Stimulated activated CD4-positive, alpha-beta T cell treated with anti-CD3 and anti-CD28 coated beads, Interleukin-12 subunit alpha, Interleukin-12 subunit beta, amount 100 ng/mL, for 48 hours (primary cell): ENCODE measurements around the gene TCFL5.

Experiments used
- DNase-seq, 3 donors: peaks; one replicate each; pipeline ENCODE4 v3.0.0-alpha.2; 2020; ENCODE audit warnings: low read depth in 2 of 3, low spot score in 1 of 3

The TCFL5 gene

DNA sequence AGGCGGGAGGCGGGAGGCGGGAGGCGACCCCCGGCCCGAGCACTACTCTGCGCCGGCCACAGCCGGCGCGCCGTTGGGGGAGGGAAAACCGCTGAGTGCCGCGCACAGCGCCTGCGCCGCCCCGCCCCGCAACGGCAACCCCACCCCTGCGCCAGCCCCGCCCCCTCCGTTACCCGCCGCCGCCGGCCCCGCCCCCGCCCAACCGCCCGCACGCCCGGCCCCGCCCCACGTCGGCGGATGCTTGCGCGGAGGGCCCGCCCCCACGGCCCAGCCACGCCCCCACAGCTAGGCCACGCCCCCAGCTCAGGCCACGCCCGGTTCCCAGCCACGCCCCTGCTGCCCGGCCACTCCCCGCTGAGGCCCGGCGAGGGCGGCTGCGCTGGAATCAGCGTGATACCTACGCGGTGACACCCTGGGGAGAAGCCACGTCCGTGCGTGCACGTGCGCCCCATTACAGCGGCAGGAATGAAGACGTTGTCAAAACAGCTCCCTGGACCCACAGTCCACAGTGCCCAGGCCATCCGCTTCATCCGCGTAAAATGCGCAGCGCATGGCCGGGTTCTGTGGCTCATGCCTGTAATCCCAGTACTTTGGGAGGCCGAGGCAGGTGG, at the start of gene TCFL5:
TSS of gene TCFL5 (minus strand) at position 97 of the 611 bp plus-strand sequence. CDS start 152 bp downstream, outside the sequence.
- DNase-seq = peak; percentile 85 to 97 (median 92)

GRCh38 chr20:62910777-62911497, 49.3 kb upstream of the TCFL5 start:
- DNase-seq = no peak

DNA sequence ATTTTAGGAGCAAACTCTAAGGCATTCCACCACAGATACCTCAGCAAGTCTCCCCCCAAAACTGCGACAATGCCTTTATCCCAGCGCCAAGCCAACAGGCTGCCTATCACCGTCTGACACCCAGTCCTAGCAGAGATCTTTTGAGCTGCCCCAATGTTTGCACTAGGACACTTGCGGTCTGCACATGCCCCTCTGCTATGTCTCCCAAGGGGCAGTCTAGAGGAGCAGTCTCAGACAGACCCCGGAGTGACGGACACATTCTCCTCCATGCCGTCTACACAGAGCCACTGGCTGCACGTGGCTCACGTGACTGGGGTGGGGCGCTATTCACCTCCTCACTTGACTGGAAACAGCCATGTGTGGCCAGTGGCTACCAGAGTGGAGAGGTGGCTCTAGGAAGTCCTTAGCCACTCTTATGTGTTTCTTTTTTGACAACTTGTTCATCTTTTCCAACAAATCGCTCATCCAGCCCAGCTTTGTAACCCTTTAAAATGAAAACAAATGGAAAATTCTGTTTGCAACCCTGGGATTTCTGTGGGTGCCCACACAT, 48.7 kb upstream of the TCFL5 start:
- no peak for DNase-seq

- no peak for DNase-seq
Measured at GRCh38 chr20:62908971-62909791, 47.6 kb upstream of the TCFL5 start.

DNA sequence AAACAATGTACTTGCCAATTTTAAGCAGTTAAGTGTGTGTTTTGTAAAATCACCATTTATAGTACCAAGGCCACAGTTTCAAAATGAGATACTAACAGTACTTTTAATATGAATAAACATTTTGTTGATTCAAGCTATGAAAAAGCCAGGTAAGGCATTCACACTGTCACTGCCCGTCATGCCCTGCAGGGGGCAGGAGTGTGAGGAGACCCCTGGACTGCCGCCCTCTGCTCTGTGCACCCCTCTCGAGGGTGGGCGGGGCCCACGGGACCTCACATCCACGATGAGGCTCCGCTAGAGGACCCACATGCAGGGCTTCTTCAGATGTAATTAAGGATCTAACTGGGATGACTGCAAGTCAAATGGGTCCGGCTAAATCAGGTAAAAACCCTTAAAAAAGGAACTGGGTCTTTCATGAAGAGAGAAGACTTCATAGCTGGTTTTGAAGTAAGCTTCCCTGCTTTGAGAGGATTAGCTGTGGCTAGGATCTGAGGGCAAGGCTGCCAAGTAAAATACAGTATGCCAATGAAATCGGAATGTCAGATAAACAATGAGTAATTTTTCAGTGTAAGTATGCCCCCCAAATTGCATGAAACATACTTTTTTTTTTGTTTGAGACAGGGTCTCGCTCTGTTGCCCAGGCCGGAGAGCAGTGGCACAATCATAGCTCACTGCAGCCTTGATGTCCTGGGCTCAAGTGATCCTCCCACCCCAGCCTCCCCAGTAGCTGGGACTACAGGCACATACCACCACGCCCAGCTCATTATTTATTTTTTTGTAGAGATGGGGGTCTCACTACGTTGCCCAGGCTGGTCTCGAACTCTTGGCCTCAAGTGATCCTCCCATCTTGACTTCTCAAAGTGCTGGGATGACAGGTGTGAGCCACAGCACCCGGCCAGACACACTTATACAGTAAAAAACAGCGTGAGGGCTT, 46.0 kb upstream of the TCFL5 start:
- DNase-seq = no peak

- no peak for DNase-seq
Measured at GRCh38 chr20:62906647-62907375, 45.2 kb upstream of the TCFL5 start.

- no peak for DNase-seq
Measured at GRCh38 chr20:62906209-62906608, 44.6 kb upstream of the TCFL5 start.

DNA sequence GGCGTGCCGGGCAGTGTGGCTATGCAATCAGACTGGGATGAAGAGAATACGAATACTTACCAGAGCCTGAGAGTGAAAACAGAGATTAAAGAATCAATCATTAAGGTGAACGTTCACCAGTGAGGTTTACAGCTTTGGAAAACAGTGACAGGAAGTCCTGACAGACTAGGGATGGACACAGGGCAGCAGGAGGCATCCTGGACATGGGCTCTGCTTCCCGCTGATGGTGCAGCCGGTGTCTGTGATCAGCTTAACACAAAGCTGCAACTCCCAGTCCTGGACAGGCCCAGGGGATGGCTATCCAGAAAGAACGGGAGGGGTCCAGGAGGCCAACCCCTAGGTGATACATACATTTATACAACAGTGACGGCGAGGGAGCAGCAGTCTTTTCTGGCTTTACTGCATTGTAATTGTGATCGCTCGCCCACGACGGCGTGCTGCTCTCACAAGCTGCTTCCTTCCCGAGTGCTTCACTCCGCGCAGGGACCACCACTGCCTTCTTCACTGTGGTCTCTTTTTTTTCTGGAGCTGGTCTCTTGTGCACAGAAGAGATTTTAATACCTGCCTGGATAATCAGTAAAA, 44.0 kb upstream of the TCFL5 start:
- no peak for DNase-seq

GRCh38 chr20:62902926-62903615, 41.4 kb upstream of the TCFL5 start:
- no peak for DNase-seq

DNA sequence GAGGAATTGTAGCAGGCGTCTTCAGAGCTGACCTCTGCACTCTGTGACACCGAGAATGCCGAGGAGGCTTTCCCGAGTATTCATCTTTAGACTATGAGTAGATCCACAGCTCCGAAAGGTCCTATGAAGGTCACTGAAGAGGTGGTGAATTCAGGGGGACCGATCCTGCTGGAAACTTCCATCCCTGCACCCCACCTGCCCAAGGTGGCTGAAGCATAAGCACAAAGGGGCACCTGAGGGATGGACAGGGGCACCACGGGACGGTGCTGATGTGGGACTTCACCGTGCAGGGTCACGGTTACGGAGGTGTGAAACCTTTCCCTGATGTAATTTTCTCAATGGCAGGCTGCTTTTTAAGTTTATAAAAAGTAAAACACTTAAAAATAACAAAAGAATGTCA, 40.3 kb upstream of the TCFL5 start:
- DNase-seq = no peak

GRCh38 chr20:62900692-62901584, 39.3 kb upstream of the TCFL5 start:
- DNase-seq = no peak

DNA sequence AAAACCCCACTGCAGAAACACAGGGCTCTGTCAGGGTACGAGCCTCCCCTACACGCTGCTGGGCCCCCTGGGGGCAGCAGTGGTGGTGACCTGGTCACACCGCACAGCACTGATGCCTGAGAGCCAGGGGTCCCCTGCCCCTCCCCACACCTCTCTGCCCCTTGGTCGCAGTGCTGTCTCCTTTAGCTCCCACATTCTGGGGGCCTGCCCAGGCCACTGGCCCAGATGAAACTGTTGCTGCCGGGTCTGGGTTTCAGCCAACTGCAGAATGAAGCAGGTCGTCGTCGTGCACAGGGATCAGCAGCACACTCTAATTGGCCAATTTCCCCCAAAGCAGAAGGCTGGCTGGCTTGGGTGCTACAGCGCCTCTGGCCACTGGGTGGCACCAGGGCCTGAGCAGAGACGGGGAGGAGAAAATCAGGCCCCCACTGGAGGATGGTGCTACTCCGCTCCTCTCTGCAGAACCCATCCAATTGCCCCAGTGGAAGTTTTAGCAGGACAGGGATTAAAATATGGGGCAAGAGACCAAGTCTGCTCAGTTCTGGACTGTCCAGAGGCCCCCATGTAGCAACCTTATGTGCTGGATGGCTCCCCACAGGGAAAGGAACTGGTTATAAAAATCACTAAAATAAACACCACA, 38.5 kb upstream of the TCFL5 start:
- peak; percentile 66 for DNase-seq

- DNase-seq = no peak
Measured at GRCh38 chr20:62899633-62900051, 38.0 kb upstream of the TCFL5 start.

DNA sequence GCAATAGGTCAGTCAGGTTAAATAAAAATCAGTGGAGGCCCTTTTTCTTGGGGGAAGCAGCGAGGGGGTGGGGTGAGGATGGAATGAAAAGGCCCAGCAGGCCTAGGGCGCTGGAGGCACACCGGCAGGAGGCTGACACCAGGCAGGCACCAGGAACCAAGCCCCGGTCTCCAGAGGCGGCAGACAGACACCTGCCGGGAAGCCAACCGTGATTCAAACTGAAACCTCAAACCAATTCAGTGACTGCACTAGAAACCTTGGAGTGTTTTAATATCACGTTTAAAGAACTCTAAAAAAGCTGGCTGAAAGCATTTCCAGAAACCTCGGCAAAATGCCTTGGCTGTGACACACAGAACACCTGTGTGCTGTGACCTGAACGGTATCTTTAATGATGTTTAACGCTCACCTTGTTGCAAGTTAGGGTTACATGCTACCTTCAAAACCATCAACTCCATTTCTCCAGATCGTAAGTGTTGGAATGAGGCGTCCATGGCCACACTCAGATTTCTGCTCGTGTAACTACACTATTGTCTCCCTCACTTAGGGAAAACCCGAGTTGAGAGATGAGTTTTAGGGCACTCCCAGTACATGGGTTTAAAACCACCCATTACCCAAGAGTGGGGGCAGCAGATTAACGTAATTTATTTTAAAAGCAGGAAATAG, 37.5 kb upstream of the TCFL5 start:
- no peak for DNase-seq

DNA sequence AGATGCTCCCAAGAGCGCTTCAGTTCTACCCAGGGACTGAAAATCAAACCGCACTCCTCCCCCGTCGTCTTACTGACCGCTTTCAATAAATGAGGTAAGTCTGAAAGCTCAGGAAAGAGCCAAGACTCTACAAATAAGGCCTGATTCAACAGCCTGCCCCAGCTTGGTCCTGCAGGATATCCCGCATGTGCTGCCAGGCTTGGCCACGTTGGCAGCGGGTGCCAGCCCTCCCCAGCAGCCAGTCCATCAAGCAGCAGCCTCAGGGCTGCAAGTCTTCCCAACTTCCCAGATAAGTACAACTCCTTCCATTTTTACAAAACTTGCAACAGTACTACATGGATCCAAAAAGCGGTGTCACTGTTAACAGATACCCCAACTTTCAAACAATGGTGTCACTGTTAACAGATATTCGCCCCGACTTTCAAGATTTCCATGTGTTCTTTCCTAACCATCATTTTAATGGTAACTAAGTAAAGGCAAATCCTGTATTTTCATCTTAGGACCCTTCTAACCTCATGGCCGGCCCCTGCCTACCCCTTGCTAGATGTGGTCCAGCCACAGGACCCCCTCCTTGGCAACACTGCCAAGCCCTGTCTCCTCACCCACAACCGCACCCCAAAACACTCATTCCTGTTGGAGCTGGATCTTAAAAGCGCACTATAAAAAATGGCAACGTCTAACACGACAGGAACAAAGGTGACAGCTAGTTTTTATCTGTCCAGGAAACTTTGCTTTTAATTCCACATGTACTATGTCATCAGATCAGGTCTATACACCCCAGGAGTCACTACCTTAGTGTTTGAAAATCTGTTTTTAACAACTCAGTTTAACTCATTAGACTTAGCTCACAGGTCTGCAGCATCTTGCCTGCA, 36.7 kb upstream of the TCFL5 start:
- no peak for DNase-seq

DNA sequence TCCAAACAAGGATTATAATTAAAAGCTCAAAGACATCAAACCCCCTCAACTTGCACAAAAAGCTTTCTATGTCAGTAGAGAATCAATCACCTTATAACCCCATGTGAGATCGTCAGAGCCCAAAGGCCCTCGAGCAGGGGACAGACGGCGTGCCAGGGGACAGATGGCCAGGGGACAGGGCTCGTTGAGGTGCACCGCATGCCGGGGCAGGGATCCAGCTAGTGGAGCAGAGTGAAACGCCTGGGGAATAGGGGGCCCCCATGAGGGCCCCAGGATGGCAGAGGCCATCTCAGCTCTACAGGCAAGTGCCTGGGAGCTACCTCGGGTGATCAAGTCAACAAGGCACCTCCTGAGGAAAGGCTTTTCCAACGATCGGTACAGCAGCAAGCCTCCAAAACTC, 36.0 kb upstream of the TCFL5 start:
- no peak for DNase-seq
